HG03571 (cell line): ENCODE measurements around the gene RFPL1.
"Not testable (repeated sequence)": the region's sequence is repeated elsewhere in the genome, so short reads cannot be mapped to it uniquely, and the experiment has no call there.

Experiments
- ATAC-seq: cut with Tn5 transposase; IDR thresholded peaks from one replicate; pipeline ENCODE4 v1.9.1; 2021; ENCODE audit not compliant: unreplicated experiment

RFPL1 gene

GRCh38 chr22:29477723-29478318, 39.4 kb downstream of the RFPL1 start:
- no peak for ATAC-seq

- ATAC-seq, result no peak
These were observed 40.2 kb downstream of the RFPL1 start for GRCh38 chr22:29478326-29479276.

DNA sequence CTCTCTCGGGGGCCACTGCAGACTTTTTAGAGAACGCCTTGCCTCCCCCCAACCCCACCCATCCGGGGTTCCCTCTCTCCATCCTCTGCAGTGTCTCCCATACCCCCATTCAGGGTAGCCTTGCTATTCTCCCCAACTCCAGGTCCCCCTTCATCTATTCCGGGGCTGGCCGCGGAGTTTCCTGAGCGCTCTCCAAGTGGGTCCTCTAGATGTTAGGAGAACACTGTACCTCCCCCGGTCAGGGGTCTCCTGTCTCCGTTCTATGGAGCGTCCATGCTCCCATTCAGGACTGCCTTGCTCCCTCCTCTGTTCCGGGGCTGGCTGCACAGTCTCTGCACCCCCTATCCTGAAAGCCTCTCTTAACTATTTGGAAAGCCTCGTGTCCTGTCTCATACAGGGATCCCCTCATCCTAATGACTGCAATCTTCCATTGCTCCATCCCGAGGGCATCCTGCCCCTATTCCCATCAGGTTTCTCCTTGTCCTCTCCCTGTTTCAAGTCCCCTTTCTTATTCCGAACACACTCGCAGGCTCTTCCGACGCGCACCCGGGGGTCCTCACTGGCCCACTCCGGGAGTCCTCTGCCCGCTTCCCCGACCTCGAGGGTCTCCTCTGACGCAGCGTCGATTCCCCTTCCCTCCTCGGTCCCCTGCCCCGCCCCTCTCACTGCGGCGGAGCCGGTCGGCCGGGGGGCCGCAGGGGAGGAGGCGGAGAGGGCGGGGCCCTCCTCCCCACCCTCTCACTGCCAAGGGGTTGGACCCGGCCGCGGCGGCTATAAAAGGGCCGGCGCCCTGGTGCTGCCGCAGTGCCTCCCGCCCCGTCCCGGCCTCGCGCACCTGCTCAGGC, 41.3 kb downstream of the RFPL1 start, which contains the start of gene NEFH:
NEFH (plus strand) TSS at position 802 of the 845 bp plus-strand sequence. CDS start 45 bp downstream, outside the sequence.
- ATAC-seq, result no peak

- no peak for ATAC-seq
These were observed 41.8 kb downstream of the RFPL1 start for GRCh38 chr22:29480262-29480511.

- no peak for ATAC-seq
These were observed 42.3 kb downstream of the RFPL1 start for GRCh38 chr22:29480512-29481264.

- ATAC-seq, result no peak
These were observed 43.0 kb downstream of the RFPL1 start for GRCh38 chr22:29481265-29482000.

DNA sequence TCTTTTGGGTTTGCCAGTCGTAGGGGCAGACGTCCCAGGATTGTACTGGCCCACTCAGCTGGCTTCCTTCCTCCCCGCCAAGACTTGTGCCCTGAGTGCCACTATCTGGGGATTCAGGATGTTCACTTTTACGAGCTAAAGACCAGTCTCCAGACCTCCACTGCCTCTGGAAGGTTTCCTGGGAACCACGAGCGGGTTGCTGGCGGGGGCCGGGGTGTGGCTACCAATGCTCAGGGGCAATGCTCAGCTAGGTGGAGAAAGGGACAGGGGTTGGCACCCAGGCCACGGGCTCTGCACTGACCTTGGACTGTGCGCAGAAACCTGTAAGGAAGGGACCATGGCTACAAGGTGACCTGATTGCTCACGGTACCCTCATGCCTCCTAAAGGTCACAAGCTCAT, 43.9 kb downstream of the RFPL1 start:
- no peak for ATAC-seq

DNA sequence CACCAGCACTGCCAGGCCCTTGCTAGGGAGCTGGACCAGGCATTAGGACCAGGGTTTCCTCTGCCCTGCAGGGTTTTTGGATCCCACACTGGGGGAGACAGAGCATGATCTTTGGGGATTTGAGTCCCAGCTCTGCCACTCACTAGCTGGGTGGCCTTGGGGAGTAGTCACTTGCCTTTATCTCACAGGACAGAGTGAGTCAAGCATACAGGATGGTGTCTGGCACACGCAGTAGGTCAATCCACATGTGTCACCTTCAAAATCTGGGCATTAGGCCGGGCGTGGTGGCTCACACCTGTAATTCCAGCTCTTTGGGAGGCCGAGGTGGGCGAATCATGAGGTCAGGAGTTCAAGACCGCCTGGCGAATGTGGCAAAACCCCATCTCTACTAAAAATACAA, 44.3 kb downstream of the RFPL1 start:
- no peak for ATAC-seq

DNA sequence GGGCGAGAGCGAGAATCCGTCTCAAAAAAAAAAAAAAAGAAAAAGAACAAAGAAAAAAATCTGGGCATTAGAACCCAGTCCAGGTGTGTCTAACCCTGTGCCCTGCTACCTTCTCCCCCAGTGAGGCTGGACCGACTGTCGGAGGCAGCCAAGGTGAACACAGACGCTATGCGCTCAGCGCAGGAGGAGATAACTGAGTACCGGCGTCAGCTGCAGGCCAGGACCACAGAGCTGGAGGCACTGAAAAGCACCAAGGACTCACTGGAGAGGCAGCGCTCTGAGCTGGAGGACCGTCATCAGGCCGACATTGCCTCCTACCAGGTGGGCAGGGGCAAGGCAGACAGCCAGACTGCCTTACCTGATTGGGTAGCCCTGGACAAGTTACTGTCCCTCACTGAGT, 44.9 kb downstream of the RFPL1 start:
- no peak for ATAC-seq

GRCh38 chr22:29484642-29485041, 46.3 kb downstream of the RFPL1 start:
- ATAC-seq, result no peak

- ATAC-seq, result no peak
These were observed 47.1 kb downstream of the RFPL1 start for GRCh38 chr22:29485448-29485847.

DNA sequence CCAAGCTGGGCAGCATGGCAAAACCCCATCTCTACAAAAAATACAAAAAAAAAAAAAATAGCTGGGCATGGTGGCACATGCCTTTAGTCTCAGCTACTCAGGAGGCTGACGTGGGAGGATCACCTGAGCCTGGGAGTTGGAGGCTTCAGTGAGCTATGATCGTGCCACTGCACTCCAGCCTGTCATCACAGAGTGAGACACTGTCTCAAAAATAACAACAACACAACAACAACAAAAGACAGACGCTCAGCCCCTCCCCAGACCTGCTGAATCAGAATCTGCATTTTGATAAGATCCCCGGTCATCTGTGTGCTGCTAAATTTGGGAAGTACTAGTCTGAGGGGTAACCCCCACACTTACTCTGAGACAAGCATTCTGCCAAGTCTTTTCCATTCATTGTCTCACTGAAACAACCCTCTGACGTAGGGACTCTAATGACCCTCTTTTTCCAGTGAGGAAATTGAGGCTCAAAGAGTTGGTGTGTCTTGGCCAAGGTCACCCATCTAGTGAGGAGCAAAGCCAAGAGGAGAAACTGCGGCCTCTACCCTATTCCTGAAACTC, 49.1 kb downstream of the RFPL1 start:
- no peak for ATAC-seq

GRCh38 chr22:29489127-29489780, 50.9 kb downstream of the RFPL1 start:
- ATAC-seq, result not testable (repeated sequence)

GRCh38 chr22:29491012-29491411, 52.6 kb downstream of the RFPL1 start:
- no peak for ATAC-seq
